Stimulated activated naive CD8-positive, alpha-beta T cell treated with anti-CD3 and anti-CD28 coated beads, Interleukin-15, amount 100 ng/mL, for 72 hours (primary cell): ENCODE results near the gene GEMIN2.
A peak's percentile ranks its signal among the peaks of the same experiment; 100 is the strongest.
"Not testable (repeated sequence)": the region's sequence is repeated elsewhere in the genome, so short reads cannot be mapped to it uniquely, and the experiment has no call there.

Experiments used
- ATAC-seq: fragments of 150-1000 bp; cut with Tn5 transposase; 2 replicates; pipeline ENCODE4 v1.10.0; 2021; ENCODE audit warnings: mild to moderate bottlenecking, moderate library complexity
- DNase-seq, 2 donors: peaks; one replicate each; pipeline ENCODE4 v3.0.0; 2021 to 2022
- H3K27ac Mint-ChIP-seq, 2 donors: one replicate each; pipeline ENCODE4 v1.8.0; 2022; ENCODE audit warnings: mild to moderate bottlenecking in 2 of 2, mixed read lengths in 2 of 2, moderate library complexity in 2 of 2
- H3K27me3 Mint-ChIP-seq: one replicate; pipeline ENCODE4 v1.8.0; 2022; ENCODE audit warnings: mixed read lengths
- H3K4me1 Mint-ChIP-seq: one replicate; pipeline ENCODE4 v1.8.0; 2022; ENCODE audit warnings: mild to moderate bottlenecking, mixed read lengths
- H3K4me3 Mint-ChIP-seq, 2 donors: one replicate each; pipeline ENCODE4 v1.8.0; 2022; ENCODE audit warnings: mild to moderate bottlenecking in 2 of 2, mixed read lengths in 2 of 2, moderate library complexity in 1 of 2
- H3K9me3 Mint-ChIP-seq, 2 donors: one replicate each; pipeline ENCODE4 v1.8.0; 2022; ENCODE audit warnings: mixed read lengths in 2 of 2

GEMIN2 gene

GRCh38 chr14:39181693-39182047, 67.5 kb downstream of the GEMIN2 start:
- DNase-seq: no peak
- ATAC-seq: no peak
- Mint-ChIP-seq H3K27ac (no peak overlapping the region), H3K4me1 (peaks cover 28% of the 10 kb centered on the region), H3K9me3 (no peaks in the 10 kb centered on the region), H3K27me3 (no peaks in the 10 kb centered on the region), H3K4me3 (no peak overlapping the region)

- Mint-ChIP-seq H3K27me3 (no peaks in the 10 kb centered on the region), H3K9me3 (no peaks in the 10 kb centered on the region), H3K27ac (no peak overlapping the region), H3K4me1 (peaks cover 33% of the 10 kb centered on the region), H3K4me3 (no peak overlapping the region)
- no peak for DNase-seq
- no peak for ATAC-seq
These were observed 68.9 kb downstream of the GEMIN2 start for GRCh38 chr14:39182770-39183684.

GRCh38 chr14:39183685-39184003, 69.5 kb downstream of the GEMIN2 start:
- H3K9me3 Mint-ChIP-seq, DNase-seq, H3K4me3 Mint-ChIP-seq, H3K27me3 Mint-ChIP-seq, ATAC-seq, H3K27ac Mint-ChIP-seq: not testable (repeated sequence)
- H3K4me1 Mint-ChIP-seq: peaks cover 35% of the 10 kb centered on the region

- Mint-ChIP-seq H3K4me3 (no peak overlapping the region), H3K4me1 (peaks cover 24% of the 10 kb centered on the region), H3K9me3 (no peaks in the 10 kb centered on the region), H3K27ac (peak overlapping the region; percentile 3 to 6), H3K27me3 (no peaks in the 10 kb centered on the region)
- ATAC-seq: no peak
- no peak for DNase-seq
These were observed 70.6 kb downstream of the GEMIN2 start for GRCh38 chr14:39184628-39185255.

GRCh38 chr14:39185256-39186049, 71.3 kb downstream of the GEMIN2 start:
- no peaks in the 10 kb centered on the region for H3K27me3 Mint-ChIP-seq

More at GRCh38 chr14:39185256-39186049, 71.3 kb downstream of the GEMIN2 start:
- ATAC-seq: no peak
- no peak overlapping the region for H3K4me3 Mint-ChIP-seq
- DNase-seq: no peak
- no peak overlapping the region for H3K27ac Mint-ChIP-seq
- no peaks in the 10 kb centered on the region for H3K9me3 Mint-ChIP-seq
- peaks cover 24% of the 10 kb centered on the region for H3K4me1 Mint-ChIP-seq
